Chondrocyte (in vitro differentiated cells): Measurements from ENCODE around the gene EPHB1. TPM values are rescaled to one million over a fixed set of nuclear protein-coding genes. Genes with fewer than 3 reads are reported as not detected.

Source experiments
- DNase-seq: peaks from one replicate; pipeline ENCODE4 v3.0.0; 2021; ENCODE audit warnings: mixed read lengths, low spot score
- H3K27ac Mint-ChIP-seq: one replicate; pipeline ENCODE4 v1.8.0; 2021; ENCODE audit warnings: mild to moderate bottlenecking, moderate library complexity, mixed read lengths; ENCODE audit not compliant: unreplicated experiment
- H3K27me3 Mint-ChIP-seq: 2 replicates; pipeline ENCODE4 v1.8.0; 2021; ENCODE audit warnings: low read depth, mixed read lengths
- H3K36me3 Mint-ChIP-seq: 2 replicates; pipeline ENCODE4 v1.8.0; 2021; ENCODE audit warnings: low read depth, mixed read lengths
- H3K4me1 Mint-ChIP-seq: 2 replicates; pipeline ENCODE4 v1.8.0; 2021; ENCODE audit warnings: low read depth, mild to moderate bottlenecking, mixed read lengths
- H3K4me3 Mint-ChIP-seq: one replicate; pipeline ENCODE4 v1.8.0; 2021; ENCODE audit warnings: mild to moderate bottlenecking, moderate library complexity, mixed read lengths; ENCODE audit not compliant: unreplicated experiment
- H3K9me3 Mint-ChIP-seq: 2 replicates; pipeline ENCODE4 v1.8.0; 2021; ENCODE audit warnings: low read depth, mixed read lengths
- total RNA-seq: library from RNA; stranded (reverse); gene quantifications from 3 replicates; pipeline ENCODE4 v1.2.1, GENCODE V29; 2021
- TF ChIP-seq, protein P1 (sequence below): fragments of 200-600 bp; sonication (generic); IDR thresholded peaks from 2 replicates; pipeline ENCODE4 v1.5.0; 2021; ENCODE audit warnings: antibody characterized with exemption, mild to moderate bottlenecking, moderate library complexity

Gene EPHB1
- total RNA-seq, 1 donor from 2014 or later: 1.7 TPM

DNA sequence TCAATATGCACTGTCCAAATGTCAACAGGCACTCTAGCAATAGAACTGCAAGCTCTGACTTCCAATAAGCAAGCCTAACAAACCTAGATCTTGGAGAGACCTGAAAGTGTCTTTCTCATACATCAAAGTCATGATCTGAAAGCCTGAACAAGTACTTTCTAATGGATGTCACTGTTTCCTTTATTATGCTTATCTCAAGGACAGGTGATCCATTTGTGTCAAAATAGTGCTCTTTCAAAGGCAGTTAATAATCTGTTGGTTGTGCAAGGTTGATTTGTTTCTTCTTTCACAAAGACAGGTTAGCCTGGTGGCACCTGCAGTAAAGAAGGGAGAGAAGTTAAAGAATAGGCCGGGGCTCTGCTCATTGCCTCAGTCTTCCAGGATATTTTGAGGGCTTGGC is 146.8 kb downstream of the EPHB1 start:
- H3K4me1 Mint-ChIP-seq: no peaks in the 10 kb centered on the region
- DNase-seq: no peak
- H3K27me3 Mint-ChIP-seq: no peaks in the 10 kb centered on the region

DNA sequence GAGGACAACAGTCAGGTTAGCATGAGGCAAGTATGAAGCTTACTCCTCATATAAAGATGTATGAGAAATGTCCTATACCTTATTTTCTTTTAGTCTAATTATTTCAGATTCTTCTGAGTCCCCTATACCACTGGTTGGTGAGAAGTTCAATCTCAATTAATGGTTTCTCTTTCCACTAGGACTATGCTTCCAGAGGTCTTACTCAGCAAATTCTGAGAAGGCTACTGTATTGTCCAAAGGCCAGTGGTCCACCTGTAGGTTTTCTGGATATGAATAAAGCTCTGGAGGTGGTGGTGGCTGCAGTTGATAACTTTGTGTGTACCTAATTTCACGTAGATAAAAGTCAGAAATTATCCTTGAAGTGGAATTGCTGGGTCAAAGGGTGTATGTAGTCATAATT is 149.4 kb downstream of the EPHB1 start:
- peaks cover 2% of the 10 kb centered on the region for H3K9me3 Mint-ChIP-seq
- H3K36me3 Mint-ChIP-seq: no peaks in the 10 kb centered on the region

More for the DNA sequence above, 146.8 kb downstream of the EPHB1 start:
- Mint-ChIP-seq H3K36me3 (no peaks in the 10 kb centered on the region), H3K27ac (no peak overlapping the region), H3K4me3 (no peak overlapping the region), H3K9me3 (peaks cover 2% of the 10 kb centered on the region)
- TF ChIP-seq, protein P1, sequence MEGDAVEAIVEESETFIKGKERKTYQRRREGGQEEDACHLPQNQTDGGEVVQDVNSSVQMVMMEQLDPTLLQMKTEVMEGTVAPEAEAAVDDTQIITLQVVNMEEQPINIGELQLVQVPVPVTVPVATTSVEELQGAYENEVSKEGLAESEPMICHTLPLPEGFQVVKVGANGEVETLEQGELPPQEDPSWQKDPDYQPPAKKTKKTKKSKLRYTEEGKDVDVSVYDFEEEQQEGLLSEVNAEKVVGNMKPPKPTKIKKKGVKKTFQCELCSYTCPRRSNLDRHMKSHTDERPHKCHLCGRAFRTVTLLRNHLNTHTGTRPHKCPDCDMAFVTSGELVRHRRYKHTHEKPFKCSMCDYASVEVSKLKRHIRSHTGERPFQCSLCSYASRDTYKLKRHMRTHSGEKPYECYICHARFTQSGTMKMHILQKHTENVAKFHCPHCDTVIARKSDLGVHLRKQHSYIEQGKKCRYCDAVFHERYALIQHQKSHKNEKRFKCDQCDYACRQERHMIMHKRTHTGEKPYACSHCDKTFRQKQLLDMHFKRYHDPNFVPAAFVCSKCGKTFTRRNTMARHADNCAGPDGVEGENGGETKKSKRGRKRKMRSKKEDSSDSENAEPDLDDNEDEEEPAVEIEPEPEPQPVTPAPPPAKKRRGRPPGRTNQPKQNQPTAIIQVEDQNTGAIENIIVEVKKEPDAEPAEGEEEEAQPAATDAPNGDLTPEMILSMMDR: no peak

DNA sequence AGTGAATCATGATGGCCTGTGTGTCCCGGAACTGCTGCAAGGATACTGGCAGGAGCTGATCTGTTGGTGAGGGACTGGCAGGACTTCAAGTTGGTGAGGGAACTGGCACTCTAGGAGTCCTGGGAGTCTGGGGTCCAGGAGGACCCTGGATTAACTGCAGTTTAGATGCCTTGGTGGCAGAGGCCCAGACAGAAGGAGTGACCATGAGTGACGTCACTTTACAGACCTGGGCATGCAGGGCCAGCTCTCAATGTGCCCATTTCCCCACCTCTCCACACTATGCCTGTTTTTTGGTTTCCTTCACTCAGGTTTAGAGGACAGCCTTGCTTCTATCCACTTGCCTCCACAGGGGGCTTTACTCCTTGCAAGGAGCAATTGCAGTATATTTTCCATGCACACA is 154.1 kb downstream of the EPHB1 start:
- Mint-ChIP-seq H3K4me1 (no peaks in the 10 kb centered on the region), H3K27ac (no peak overlapping the region), H3K36me3 (no peaks in the 10 kb centered on the region), H3K9me3 (peaks cover 2% of the 10 kb centered on the region), H3K4me3 (no peak overlapping the region), H3K27me3 (no peaks in the 10 kb centered on the region)
- TF ChIP-seq, protein P1: no peak
- no peak for DNase-seq

More for the DNA sequence above, 149.4 kb downstream of the EPHB1 start:
- H3K4me1 Mint-ChIP-seq: no peaks in the 10 kb centered on the region
- TF ChIP-seq, protein P1: no peak
- no peak overlapping the region for H3K27ac Mint-ChIP-seq
- H3K4me3 Mint-ChIP-seq: no peak overlapping the region
- no peak for DNase-seq
- no peaks in the 10 kb centered on the region for H3K27me3 Mint-ChIP-seq

DNA sequence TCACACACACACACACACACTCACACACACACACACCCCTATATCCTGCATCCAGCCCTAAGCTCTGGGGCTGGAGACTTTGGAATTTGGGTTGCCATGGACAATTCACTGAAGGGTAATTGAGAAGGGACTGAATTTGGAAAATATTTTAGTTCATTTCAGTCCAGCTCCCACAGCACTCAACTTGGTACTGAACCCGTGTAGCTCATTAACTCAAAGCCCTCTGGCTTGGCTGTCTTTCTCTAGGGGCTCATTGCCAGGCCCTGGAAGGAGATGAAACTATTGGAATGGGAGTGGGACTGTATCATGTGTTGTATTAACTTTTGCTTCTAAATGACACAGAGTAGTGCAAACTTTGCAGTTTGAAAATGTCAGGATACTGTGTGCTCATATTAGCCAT is 157.3 kb downstream of the EPHB1 start:
- H3K4me1 Mint-ChIP-seq: no peaks in the 10 kb centered on the region
- H3K27ac Mint-ChIP-seq: no peak overlapping the region
- H3K9me3 Mint-ChIP-seq: no peaks in the 10 kb centered on the region
- no peak overlapping the region for H3K4me3 Mint-ChIP-seq
- TF ChIP-seq, protein P1: no peak
- no peaks in the 10 kb centered on the region for H3K36me3 Mint-ChIP-seq
- H3K27me3 Mint-ChIP-seq: no peaks in the 10 kb centered on the region
- no peak for DNase-seq

DNA sequence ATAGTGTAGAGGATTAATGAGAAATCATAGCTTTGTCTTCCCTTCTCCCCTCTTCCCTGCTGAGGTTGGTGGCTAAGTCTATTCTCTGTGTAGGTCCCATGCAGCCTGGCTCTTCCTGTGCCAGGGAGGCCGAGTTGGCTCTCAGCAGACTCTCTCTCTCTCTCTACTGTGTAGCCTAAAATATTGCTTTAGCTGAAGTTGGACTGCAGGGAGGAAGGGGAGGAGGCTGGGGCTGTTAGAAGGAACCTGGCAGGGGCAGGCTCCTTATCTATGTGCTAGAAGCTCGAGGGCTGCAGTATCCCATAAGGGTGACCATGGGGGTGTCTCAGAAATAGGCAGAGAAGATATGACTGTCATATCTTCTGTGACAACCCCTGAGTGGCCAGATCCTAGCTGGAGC is 160.8 kb downstream of the EPHB1 start:
- H3K4me3 Mint-ChIP-seq: no peak overlapping the region
- no peaks in the 10 kb centered on the region for H3K9me3 Mint-ChIP-seq
- DNase-seq: no peak
- H3K27ac Mint-ChIP-seq: no peak overlapping the region
- no peaks in the 10 kb centered on the region for H3K27me3 Mint-ChIP-seq
- TF ChIP-seq, protein P1: no peak
- H3K4me1 Mint-ChIP-seq: no peaks in the 10 kb centered on the region
- H3K36me3 Mint-ChIP-seq: no peaks in the 10 kb centered on the region
